NT2/D1 (cell line): Measurements from ENCODE around the gene DTNB.

Experiments
- SUZ12 ChIP-seq: IDR thresholded peaks from 2 replicates; pipeline ENCODE4 v1.6.1; 2011; ENCODE audit not compliant: insufficient read length, insufficient read depth; ENCODE audit errors: extremely low read depth
- ZNF274 ChIP-seq: IDR thresholded peaks from 2 replicates; pipeline ENCODE4 v1.6.1; 2011; ENCODE audit warnings: mild to moderate bottlenecking, low read depth, low read length

- TF ChIP-seq SUZ12, result no peak
- no peak for TF ChIP-seq ZNF274
These were observed 106.7 kb downstream of the DTNB start for GRCh38 chr2:25566694-25567093.
